Trophoblast cell (in vitro differentiated cells and primary cell): ENCODE data around the gene DGCR2.

Experiments used
- DNase-seq, 2 donors: peaks; one replicate each; pipeline ENCODE4 v3.0.0-alpha.2; 2016
- H2AFZ ChIP-seq: 2 replicates; pipeline ENCODE4 v1.6.1; 2013; ENCODE audit warnings: low read length, moderate library complexity, mild to moderate bottlenecking; ENCODE audit not compliant: insufficient read depth, poor library complexity
- H2AK5ac ChIP-seq: 2 replicates; pipeline ENCODE4 v1.6.1; 2013; ENCODE audit warnings: mild to moderate bottlenecking, low read length
- H2BK120ac ChIP-seq: 2 replicates; pipeline ENCODE4 v1.6.1; 2013; ENCODE audit warnings: low read length, mild to moderate bottlenecking, moderate library complexity; ENCODE audit not compliant: insufficient read depth, poor library complexity
- H2BK12ac ChIP-seq: 2 replicates; pipeline ENCODE4 v1.6.1; 2013; ENCODE audit warnings: mild to moderate bottlenecking, low read length, moderate library complexity
- H2BK5ac ChIP-seq: 2 replicates; pipeline ENCODE4 v1.6.1; 2013; ENCODE audit warnings: low read length, low read depth, moderate library complexity, mild to moderate bottlenecking; ENCODE audit not compliant: poor library complexity
- H3K14ac ChIP-seq: 2 replicates; pipeline ENCODE4 v1.6.1; 2013; ENCODE audit warnings: mild to moderate bottlenecking, low read length
- H3K18ac ChIP-seq: 2 replicates; pipeline ENCODE4 v1.6.1; 2013; ENCODE audit warnings: mild to moderate bottlenecking, low read length
- H3K23ac ChIP-seq: 2 replicates; pipeline ENCODE4 v1.6.1; 2013; ENCODE audit warnings: low read length
- H3K27ac ChIP-seq: 2 replicates; pipeline ENCODE4 v1.5.1; 2013; ENCODE audit warnings: low read depth, mild to moderate bottlenecking, inconsistent platforms, low read length, moderate library complexity
- H3K27me3 ChIP-seq: 2 replicates; pipeline ENCODE4 v1.6.1; 2013; ENCODE audit warnings: inconsistent platforms, mild to moderate bottlenecking, low read length, moderate library complexity; ENCODE audit not compliant: insufficient read depth
- H3K36me3 ChIP-seq, 2 experiments: 1 replicate in 1 of 2; 2 replicates in 1 of 2; pipeline ENCODE4 v1.6.1; 2013; ENCODE audit warnings: low read length in 2 of 2, mild to moderate bottlenecking in 2 of 2, moderate library complexity in 1 of 2; ENCODE audit not compliant: insufficient read depth in 2 of 2, control insufficient read depth in 1 of 2
- H3K4ac ChIP-seq: 2 replicates; pipeline ENCODE4 v1.6.1; 2013; ENCODE audit warnings: low read depth, mild to moderate bottlenecking, low read length, moderate library complexity
- H3K4me1 ChIP-seq, 2 experiments: 1 replicate in 1 of 2; 2 replicates in 1 of 2; pipeline ENCODE4 v1.6.1; 2013; ENCODE audit warnings: low read length in 2 of 2, mild to moderate bottlenecking in 2 of 2, moderate library complexity in 1 of 2; ENCODE audit not compliant: insufficient read depth in 2 of 2, control insufficient read depth in 1 of 2
- H3K4me2 ChIP-seq: 2 replicates; pipeline ENCODE4 v1.6.1; 2013; ENCODE audit warnings: inconsistent platforms, mild to moderate bottlenecking, low read length, moderate library complexity
- H3K4me3 ChIP-seq: 2 replicates; pipeline ENCODE4 v1.5.1; 2013; ENCODE audit warnings: mild to moderate bottlenecking, low read depth, low read length, inconsistent platforms
- H3K79me1 ChIP-seq: one replicate; pipeline ENCODE4 v1.6.1; 2013; ENCODE audit warnings: low read length
- H3K79me2 ChIP-seq: 2 replicates; pipeline ENCODE4 v1.6.1; 2013; ENCODE audit warnings: low read length, mild to moderate bottlenecking; ENCODE audit not compliant: control insufficient read depth, insufficient read depth, poor library complexity
- H3K9ac ChIP-seq: 2 replicates; pipeline ENCODE4 v1.6.1; 2013; ENCODE audit warnings: mild to moderate bottlenecking, low read length
- H3K9me3 ChIP-seq: 2 replicates; pipeline ENCODE4 v1.6.1; 2013; ENCODE audit warnings: low read depth, mild to moderate bottlenecking, control low read depth, inconsistent platforms, low read length; ENCODE audit not compliant: insufficient read depth
- H4K12ac ChIP-seq: 2 replicates; pipeline ENCODE4 v1.6.1; 2013; ENCODE audit warnings: low read depth, mild to moderate bottlenecking, low read length, moderate library complexity
- H4K8ac ChIP-seq: 2 replicates; pipeline ENCODE4 v1.6.1; 2013; ENCODE audit warnings: low read depth, mild to moderate bottlenecking, low read length, moderate library complexity
- H4K91ac ChIP-seq: one replicate; pipeline ENCODE4 v1.6.1; 2013; ENCODE audit warnings: low read depth, mild to moderate bottlenecking, low read length, moderate library complexity
- WGBS: extraction: QIAGEN DNeasy Blood & Tissue Kit; methylation state at CpG from one replicate; pipeline ENCODE4 v1.1.7; 2013; ENCODE audit warnings: missing lambda C conversion rate; ENCODE audit not compliant: insufficient read length, insufficient coverage; ENCODE audit errors: extremely low coverage; 5-methylcytosine and 5-hydroxymethylcytosine counted together

DGCR2 gene

DNA sequence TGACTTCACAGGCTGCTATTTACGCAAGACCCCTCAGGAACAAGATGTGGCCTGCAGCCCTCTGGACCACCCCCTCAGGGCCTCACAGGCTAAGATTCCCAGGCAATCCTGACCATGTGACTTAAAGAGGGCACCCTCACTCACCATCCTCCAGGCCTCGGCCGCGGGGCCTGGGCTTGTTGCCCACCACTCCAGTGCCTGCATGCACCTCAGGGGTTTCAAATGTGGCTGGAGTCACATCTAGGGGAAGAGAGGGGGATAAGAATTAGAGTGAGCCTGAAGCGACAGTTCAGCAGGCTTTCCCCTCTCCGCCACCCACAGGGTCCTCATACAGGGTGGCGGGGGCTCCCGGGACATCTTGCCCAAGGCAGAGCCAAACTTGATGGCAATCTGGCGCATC lies 20.2 kb upstream of the DGCR2 start:
- Histone ChIP-seq H3K18ac (no peak overlapping the region), H4K91ac (no peak overlapping the region), H3K36me3 (peaks cover 45 to 50% of the 10 kb centered on the region in 2 experiments), H3K9me3 (peaks cover 3% of the 10 kb centered on the region), H3K4me2 (no peak overlapping the region), H3K79me2 (peaks cover 2% of the 10 kb centered on the region), H3K9ac (no peak overlapping the region), H2BK5ac (no peak overlapping the region), H4K12ac (no peak overlapping the region), H3K14ac (no peak overlapping the region), H2AK5ac (no peak overlapping the region), H2AFZ (no peak overlapping the region), H3K4me3 (no peak overlapping the region), H2BK12ac (no peak overlapping the region), H3K79me1 (no peaks in the 10 kb centered on the region), H3K4ac (no peak overlapping the region), H3K4me1 (peaks cover 3 to 4% of the 10 kb centered on the region in 2 experiments), H3K23ac (no peak overlapping the region), H3K27ac (no peak overlapping the region), H3K27me3 (peaks cover 9% of the 10 kb centered on the region), H4K8ac (no peak overlapping the region), H2BK120ac (no peak overlapping the region)
- no CpG with 5 or more reads among the region's 9 CpGs for WGBS
- no peak for DNase-seq

DNA sequence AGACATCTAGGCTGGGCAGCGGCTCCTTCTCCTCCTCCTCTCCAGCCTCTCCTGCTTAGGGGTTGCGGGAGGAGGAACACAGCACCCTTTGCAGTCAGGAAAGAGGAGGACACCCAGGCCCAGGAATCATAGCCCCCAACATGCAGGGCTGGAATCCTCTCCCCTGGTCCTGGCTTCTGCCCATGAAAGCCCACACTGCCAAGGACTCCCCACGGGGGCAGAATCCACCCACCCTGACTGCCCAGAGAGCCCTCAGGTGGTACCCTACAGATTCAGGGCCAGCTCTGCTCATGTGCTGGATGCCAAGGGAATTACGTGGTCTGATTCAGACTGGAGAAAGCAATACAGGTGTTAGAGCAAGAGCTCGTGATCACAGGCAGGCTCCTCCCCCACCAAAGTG lies 17.8 kb upstream of the DGCR2 start:
- H3K4me2 ChIP-seq: no peak overlapping the region
- no peaks in the 10 kb centered on the region for H3K27me3 ChIP-seq
- H3K9me3 ChIP-seq: peaks cover 5% of the 10 kb centered on the region
- H4K12ac ChIP-seq: no peak overlapping the region
- H2BK5ac ChIP-seq: no peak overlapping the region
- peaks cover 62 to 65% of the 10 kb centered on the region in 2 experiments for H3K36me3 ChIP-seq
- H3K18ac ChIP-seq: no peak overlapping the region
- DNase-seq: no peak
- H3K23ac ChIP-seq: no peak overlapping the region
- H3K4me1 ChIP-seq: peaks cover 3 to 4% of the 10 kb centered on the region in 2 experiments
- H3K27ac ChIP-seq: no peak overlapping the region
- no peak overlapping the region for H3K9ac ChIP-seq
- no peak overlapping the region for H3K14ac ChIP-seq
- H3K79me2 ChIP-seq: peaks cover 2% of the 10 kb centered on the region
- H3K79me1 ChIP-seq: no peaks in the 10 kb centered on the region
- no peak overlapping the region for H4K8ac ChIP-seq
- H2AK5ac ChIP-seq: no peak overlapping the region
- H4K91ac ChIP-seq: no peak overlapping the region
- no peak overlapping the region for H2BK12ac ChIP-seq
- no peak overlapping the region for H3K4me3 ChIP-seq
- H2BK120ac ChIP-seq: no peak overlapping the region
- no peak overlapping the region for H3K4ac ChIP-seq
- no peak overlapping the region for H2AFZ ChIP-seq
- WGBS: no CpG with 5 or more reads among the region's 5 CpGs

DNA sequence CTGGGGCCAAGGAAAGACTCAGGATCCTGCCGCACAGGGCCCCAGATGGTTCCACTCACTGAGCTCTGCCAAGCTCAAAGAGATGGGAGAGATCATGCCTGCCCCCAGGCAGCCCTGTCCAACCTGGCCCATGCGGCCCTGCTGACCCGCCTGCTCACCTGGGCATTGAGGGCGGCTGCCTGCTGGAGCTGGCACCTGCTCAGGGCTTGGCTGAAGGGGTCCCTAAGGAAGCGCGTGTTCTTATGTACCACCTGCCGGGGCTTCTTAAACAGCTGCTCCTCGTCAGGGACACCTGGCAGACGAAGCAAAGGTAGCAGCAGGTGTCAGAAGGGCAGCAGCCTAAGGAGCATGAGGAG lies 16.8 kb upstream of the DGCR2 start:
- Histone ChIP-seq H2BK120ac (no peak overlapping the region), H3K9me3 (peaks cover 5% of the 10 kb centered on the region), H3K79me1 (no peaks in the 10 kb centered on the region), H4K91ac (no peak overlapping the region), H3K23ac (no peak overlapping the region), H3K27me3 (no peaks in the 10 kb centered on the region), H3K79me2 (peaks cover 2% of the 10 kb centered on the region), H3K4me2 (no peak overlapping the region), H3K4me1 (peaks cover 2 to 4% of the 10 kb centered on the region in 2 experiments), H3K4ac (no peak overlapping the region), H2AK5ac (no peak overlapping the region), H3K18ac (no peak overlapping the region), H3K27ac (no peak overlapping the region), H3K9ac (no peak overlapping the region), H3K14ac (no peak overlapping the region), H2AFZ (no peak overlapping the region), H3K36me3 (peaks cover 72 to 75% of the 10 kb centered on the region in 2 experiments), H2BK5ac (no peak overlapping the region), H4K8ac (no peak overlapping the region), H3K4me3 (no peak overlapping the region), H4K12ac (no peak overlapping the region), H2BK12ac (no peak overlapping the region)
- no CpG with 5 or more reads among the region's 9 CpGs for WGBS
- DNase-seq: no peak

DNA sequence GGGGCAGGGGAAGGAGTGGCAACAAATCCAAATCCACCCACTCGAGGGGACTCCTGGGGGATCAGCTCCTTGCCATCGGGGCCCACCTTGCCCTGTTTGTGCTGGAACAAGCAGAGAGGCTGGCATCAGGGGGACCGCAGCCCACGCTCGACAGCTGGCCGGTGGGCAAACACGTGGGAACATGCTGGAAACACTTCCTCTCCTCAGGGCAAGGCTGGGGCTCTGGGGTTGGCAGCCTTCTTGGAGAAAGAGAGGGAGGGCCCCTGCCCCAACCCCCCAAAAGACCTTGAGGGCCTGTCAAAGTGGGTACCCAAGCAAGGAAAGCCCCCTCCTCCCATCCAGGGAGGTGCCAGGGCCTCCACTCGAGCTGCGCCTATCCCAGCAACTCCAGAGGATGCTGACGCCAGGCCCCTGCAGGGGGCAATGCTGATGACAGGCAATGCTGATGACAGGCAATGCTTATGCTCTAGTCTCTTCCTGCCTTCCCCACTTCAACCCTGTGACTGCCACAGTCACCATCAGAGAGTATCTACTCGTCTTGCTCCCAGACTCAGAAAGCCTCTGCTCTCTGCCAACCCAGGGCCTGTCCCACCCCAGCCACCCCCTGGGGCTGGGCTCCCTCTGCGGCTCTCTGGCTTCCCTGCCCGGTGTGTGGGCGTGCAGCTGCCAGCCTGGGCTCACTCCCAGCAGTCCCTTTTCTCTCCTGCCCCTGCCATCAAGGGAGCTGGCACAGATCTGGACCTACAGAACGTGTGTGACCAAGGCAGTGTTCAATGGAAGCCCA lies 16.2 kb upstream of the DGCR2 start:
- Histone ChIP-seq H3K36me3 (peaks cover 78 to 80% of the 10 kb centered on the region in 2 experiments), H3K9ac (no peak overlapping the region), H3K4ac (no peak overlapping the region), H4K91ac (no peak overlapping the region), H3K27ac (no peak overlapping the region), H3K14ac (no peak overlapping the region), H3K27me3 (no peaks in the 10 kb centered on the region), H3K9me3 (peaks cover 5% of the 10 kb centered on the region), H3K4me1 (no peaks in the 10 kb centered on the region), H2BK12ac (no peak overlapping the region), H3K4me3 (no peak overlapping the region), H4K8ac (no peak overlapping the region), H2AK5ac (no peak overlapping the region), H2BK5ac (no peak overlapping the region), H3K79me1 (no peaks in the 10 kb centered on the region), H3K18ac (no peak overlapping the region), H3K4me2 (no peak overlapping the region), H3K23ac (no peak overlapping the region), H2BK120ac (no peak overlapping the region), H4K12ac (no peak overlapping the region), H2AFZ (no peak overlapping the region), H3K79me2 (no peaks in the 10 kb centered on the region)
- WGBS: no CpG with 5 or more reads among the region's 15 CpGs
- DNase-seq: no peak
